H1 (cell line): ENCODE results near the gene KIAA1614. TPM values are rescaled to one million over a fixed set of nuclear protein-coding genes. Genes with fewer than 3 reads are reported as not detected.

Experiments used
- CTCF ChIA-PET: fragments of 300-600 bp; sonication (Branson Sonifier 250); formaldehyde crosslinking; loops from one replicate; lab custom pipeline; 2021; ENCODE audit not compliant: partially characterized antibody; lab: Charles Lee
- POLR2A ChIA-PET: fragments of 300-600 bp; sonication (Branson Sonifier 250); formaldehyde crosslinking; loops from one replicate; lab custom pipeline; 2021; ENCODE audit warnings: inconsistent platforms; ENCODE audit not compliant: partially characterized antibody; lab: Charles Lee
- DNase-seq, 2 experiments: peaks; one replicate each; pipeline versions ENCODE4 v3.0.0 to v3.0.0-alpha.2; 2010 to 2022; ENCODE audit warnings: low spot score in 2 of 2, low read depth in 1 of 2, mixed read lengths in 1 of 2
- FAIRE-seq: peaks from 2 replicates; lab custom pipeline; 2011; peaks lifted over from hg19 to GRCh38; lab: Jason Lieb, UNC
- H2AFZ ChIP-seq: 2 replicates; pipeline ENCODE4 v1.8.1; 2012; ENCODE audit warnings: low read length, inconsistent platforms
- H2AK5ac ChIP-seq: 2 replicates; pipeline ENCODE4 v1.6.1; 2013; ENCODE audit warnings: low read depth, low read length
- H2BK120ac ChIP-seq: replicated peaks from 2 replicates; pipeline ENCODE3; 2013; ENCODE audit warnings: low read depth, low read length, inconsistent platforms
- H2BK12ac ChIP-seq: 2 replicates; pipeline ENCODE4 v1.6.1; 2013; ENCODE audit warnings: low read depth, low read length
- H2BK15ac ChIP-seq: 2 replicates; pipeline ENCODE4 v1.6.1; 2013; ENCODE audit warnings: low read length
- H2BK20ac ChIP-seq: 2 replicates; pipeline ENCODE4 v1.6.1; 2013; ENCODE audit warnings: low read length
- H2BK5ac ChIP-seq: 2 replicates; pipeline ENCODE4 v1.6.1; 2013; ENCODE audit warnings: low read depth, low read length
- H3K14ac ChIP-seq: 2 replicates; pipeline ENCODE4 v1.6.1; 2013; ENCODE audit warnings: inconsistent platforms; ENCODE audit not compliant: insufficient read length
- H3K18ac ChIP-seq: 2 replicates; pipeline ENCODE4 v1.6.1; 2013; ENCODE audit warnings: low read length; ENCODE audit errors: extremely low read depth
- H3K23ac ChIP-seq: 2 replicates; pipeline ENCODE4 v1.6.1; 2013; ENCODE audit warnings: inconsistent platforms; ENCODE audit not compliant: insufficient read length
- H3K23me2 ChIP-seq: 2 replicates; pipeline ENCODE4 v1.6.1; 2013; ENCODE audit warnings: low read depth, low read length
- H3K27ac ChIP-seq: 2 replicates; pipeline ENCODE4 v1.6.1; 2011; ENCODE audit warnings: low read depth, low read length, inconsistent platforms
- H3K27me3 ChIP-seq, 4 experiments: replicated peaks in 1 of 4; 1 replicate in 1 of 4; 2 replicates in 3 of 4; pipeline versions ENCODE4 v1.6.1 to v1.8.1; 2011 to 2013; ENCODE audit warnings: low read length in 3 of 4, mild to moderate bottlenecking in 3 of 4, inconsistent platforms in 2 of 4, mixed read lengths in 2 of 4, moderate library complexity in 1 of 4; ENCODE audit not compliant: control insufficient read depth in 3 of 4, insufficient read depth in 3 of 4; ENCODE audit errors: extremely low read depth in 1 of 4
- H3K36me3 ChIP-seq, 4 experiments: 2 replicates each; pipeline versions ENCODE4 v1.6.1 to v1.8.1; 2011 to 2013; ENCODE audit warnings: mild to moderate bottlenecking in 4 of 4, low read length in 3 of 4, moderate library complexity in 2 of 4, control low read depth in 1 of 4, inconsistent platforms in 1 of 4; ENCODE audit not compliant: insufficient read depth in 4 of 4, control insufficient read depth in 2 of 4
- H3K4ac ChIP-seq: replicated peaks from 2 replicates; pipeline ENCODE3; 2013; ENCODE audit warnings: low read length, low read depth, mixed read lengths, inconsistent platforms; ENCODE audit not compliant: insufficient read length
- H3K4me1 ChIP-seq, 4 experiments: replicated peaks in 1 of 4; 1 replicate in 1 of 4; 2 replicates in 3 of 4; pipeline versions ENCODE4 v1.6.1 to v1.8.1; 2011 to 2013; ENCODE audit warnings: low read length in 3 of 4, inconsistent platforms in 2 of 4, mixed read lengths in 1 of 4; ENCODE audit not compliant: insufficient read depth in 4 of 4, control insufficient read depth in 3 of 4
- H3K4me2 ChIP-seq, 2 experiments: 2 replicates each; pipeline versions ENCODE4 v1.6.1 to v1.8.1; 2011 to 2013; ENCODE audit warnings: low read depth in 2 of 2, low read length in 2 of 2, control low read depth in 1 of 2, inconsistent platforms in 1 of 2, mild to moderate bottlenecking in 1 of 2; ENCODE audit not compliant: insufficient read depth in 1 of 2
- H3K4me3 ChIP-seq, 4 experiments: fragments of 200-600, 300-600 bp in 1 of 4; sonication (generic), shearing (Covaris generic), sonication (Bioruptor Twin) in 1 of 4; 2 replicates each; pipeline versions ENCODE4 v1.5.1 to v1.8.1; 2011 to 2016; ENCODE audit warnings: low read length in 4 of 4, low read depth in 3 of 4, control low read depth in 2 of 4, inconsistent platforms in 2 of 4, mild to moderate bottlenecking in 2 of 4, mixed read lengths in 1 of 4, moderate library complexity in 1 of 4; ENCODE audit not compliant: insufficient read depth in 2 of 4; ENCODE audit errors: extremely low read depth in 1 of 4
- H3K56ac ChIP-seq: replicated peaks from 2 replicates; pipeline ENCODE3; 2013; ENCODE audit warnings: low read depth, mild to moderate bottlenecking, mixed read lengths, low read length, inconsistent platforms; ENCODE audit not compliant: insufficient read length
- H3K79me1 ChIP-seq: 2 replicates; pipeline ENCODE4 v1.6.1; 2013; ENCODE audit warnings: low read depth, low read length, control low read depth
- H3K79me2 ChIP-seq, 2 experiments: 2 replicates each; pipeline versions ENCODE4 v1.6.1 to v1.8.1; 2012 to 2013; ENCODE audit warnings: low read length in 2 of 2, mild to moderate bottlenecking in 2 of 2, inconsistent platforms in 1 of 2; ENCODE audit not compliant: insufficient read depth in 2 of 2, control insufficient read depth in 1 of 2
- H3K9ac ChIP-seq, 4 experiments: replicated peaks in 1 of 4; 1 replicate in 1 of 4; 2 replicates in 3 of 4; pipeline versions ENCODE4 v1.6.1 to v1.8.1; 2011 to 2013; ENCODE audit warnings: low read depth in 3 of 4, low read length in 3 of 4, control low read depth in 2 of 4, mild to moderate bottlenecking in 2 of 4, moderate library complexity in 2 of 4, inconsistent platforms in 1 of 4; ENCODE audit errors: extremely low read depth in 1 of 4
- H3K9me3 ChIP-seq, 2 experiments: 2 replicates each; pipeline versions ENCODE4 v1.6.1 to v1.8.1; 2012 to 2013; ENCODE audit warnings: mild to moderate bottlenecking in 2 of 2, moderate library complexity in 2 of 2, control low read depth in 1 of 2, inconsistent platforms in 1 of 2, low read depth in 1 of 2, low read length in 1 of 2, mixed read lengths in 1 of 2; ENCODE audit not compliant: insufficient read depth in 2 of 2
- H4K20me1 ChIP-seq, 2 experiments: replicated peaks in 1 of 2; 2 replicates each; pipeline versions ENCODE3 to v1.8.1; 2011 to 2013; ENCODE audit warnings: inconsistent platforms in 2 of 2, low read length in 2 of 2, mild to moderate bottlenecking in 1 of 2; ENCODE audit not compliant: insufficient read depth in 2 of 2, control insufficient read depth in 1 of 2
- H4K5ac ChIP-seq: 2 replicates; pipeline ENCODE4 v1.6.1; 2013; ENCODE audit warnings: low read length, low read depth, mixed read lengths, inconsistent platforms; ENCODE audit not compliant: insufficient read length
- H4K8ac ChIP-seq: 2 replicates; pipeline ENCODE4 v1.8.0; 2013; ENCODE audit warnings: mild to moderate bottlenecking, moderate library complexity, low read length, inconsistent platforms; ENCODE audit not compliant: insufficient read depth; ENCODE audit errors: extremely low read depth
- H4K91ac ChIP-seq: replicated peaks from 2 replicates; pipeline ENCODE3; 2013; ENCODE audit warnings: low read length, mixed read lengths, inconsistent platforms; ENCODE audit not compliant: insufficient read length
- WGBS, 2 experiments: shearing (Covaris generic) in 1 of 2; methylation state at CpG; one replicate each; pipeline versions ENCODE4 v1.1.6 to v1.1.7; 2013 to 2015; ENCODE audit warnings: low lambda C conversion rate in 2 of 2, mixed read lengths in 2 of 2, inconsistent platforms in 1 of 2, low coverage in 1 of 2, missing lambda C conversion rate in 1 of 2; ENCODE audit not compliant: insufficient replicate concordance in 2 of 2, insufficient coverage in 1 of 2, insufficient read length in 1 of 2; ENCODE audit errors: extremely low coverage in 1 of 2, missing lambda C conversion rate in 1 of 2; 5-methylcytosine and 5-hydroxymethylcytosine counted together
- polyA plus RNA-seq, 7 experiments: library from polyadenylated mRNA; depleted of rRNA in 3 of 7; stranded (reverse) in 5 of 7; unstranded in 2 of 7; fragments of >200 nt in 5 of 7; fragments of 200-250 nt in 2 of 7; gene quantifications; 1 replicate in 5 of 7; 2 replicates in 1 of 7; 4 replicates in 1 of 7; pipeline versions ENCODE4 v1.2.1 to v1.2.3, GENCODE V29; 2011 to 2013; ENCODE audit warnings: missing spikeins in 2 of 7, mixed read lengths in 2 of 7
- total RNA-seq: library from RNA; stranded (reverse); fragmentation: NEBNext Ultra II Directional; extraction: Animal tissue kit (Norgen Biotek cat#: 25700); gene quantifications from 2 replicates; pipeline ENCODE4 v1.2.1, GENCODE V29; 2021
- TF ChIP-seq, protein P1 (sequence below): IDR thresholded peaks from 2 replicates; pipeline ENCODE4 v1.6.1; 2012; ENCODE audit warnings: inconsistent platforms

Gene KIAA1614
- total and polyA plus RNA-seq, 2 of the 8 experiments (the other 6 are each of a cell fraction or from before 2014, with no cell fraction given), result 1.3 to 3.1 TPM

DNA sequence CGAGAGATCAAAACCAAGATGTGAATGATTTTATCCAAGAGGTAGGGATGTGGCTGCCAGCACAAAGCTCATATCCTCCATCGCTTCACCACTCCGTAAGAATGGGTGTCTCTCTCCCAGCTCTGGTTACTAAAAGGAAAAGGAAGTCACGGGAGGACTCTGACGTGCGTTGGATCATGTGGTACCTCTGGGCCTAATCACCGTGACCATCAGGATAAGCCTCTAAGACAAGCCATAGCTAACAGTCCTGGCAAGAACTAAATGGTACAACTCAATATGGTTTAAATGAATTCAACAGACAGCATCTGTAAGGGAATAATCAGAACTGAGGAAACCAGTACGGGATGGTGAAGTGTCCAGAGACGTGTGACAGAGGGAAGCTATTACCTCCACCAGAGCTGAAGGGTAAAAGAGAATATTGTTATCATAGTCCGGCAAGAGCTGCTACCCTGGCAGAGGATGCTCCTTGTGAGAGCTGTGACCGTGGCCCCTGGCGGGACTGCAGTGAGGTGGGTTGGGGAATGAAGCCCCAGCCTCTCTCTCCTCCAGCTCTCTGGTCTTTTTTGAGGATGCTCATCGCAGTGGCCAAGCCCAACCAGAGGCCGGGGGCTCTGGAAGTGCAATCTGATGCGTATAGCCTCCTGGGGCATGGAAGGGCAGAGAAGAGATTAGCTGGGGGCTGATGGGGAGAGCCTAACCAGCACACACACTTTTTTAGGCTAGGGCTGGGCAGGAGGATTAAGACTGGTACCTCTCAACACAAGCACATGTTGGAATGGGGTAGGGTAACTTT, 54.2 kb downstream of the KIAA1614 start:
- no peak for FAIRE-seq

More for the DNA sequence above, 54.2 kb downstream of the KIAA1614 start:
- TF ChIP-seq, protein P1, sequence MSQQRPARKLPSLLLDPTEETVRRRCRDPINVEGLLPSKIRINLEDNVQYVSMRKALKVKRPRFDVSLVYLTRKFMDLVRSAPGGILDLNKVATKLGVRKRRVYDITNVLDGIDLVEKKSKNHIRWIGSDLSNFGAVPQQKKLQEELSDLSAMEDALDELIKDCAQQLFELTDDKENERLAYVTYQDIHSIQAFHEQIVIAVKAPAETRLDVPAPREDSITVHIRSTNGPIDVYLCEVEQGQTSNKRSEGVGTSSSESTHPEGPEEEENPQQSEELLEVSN, result no peak
- no peak overlapping the region for H3K9ac ChIP-seq
- H2AK5ac ChIP-seq, result no peak overlapping the region
- H2BK12ac ChIP-seq, result no peak overlapping the region
- CTCF ChIA-PET, result interaction anchor here (0.5 to 1.9 kb wide), 4 partner anchors 9 to 298 kb away, joined by 3 to 5 read pairs (median 4); no protein-coding TSS in a partner anchor
- H3K23me2 ChIP-seq, result no peaks in the 10 kb centered on the region
- no peak overlapping the region for H3K4me3 ChIP-seq
- H3K18ac ChIP-seq, result no peak overlapping the region
- peaks cover 0 to 15% (median 5%) of the 10 kb centered on the region in 4 experiments; a peak in 4 of 8 replicates for H3K36me3 ChIP-seq
- H2BK20ac ChIP-seq, result no peak overlapping the region
- peaks cover 5% of the 10 kb centered on the region; the same call in 1 of the 2 replicates for H3K79me1 ChIP-seq
- peaks cover 0 to 6% of the 10 kb centered on the region in 2 experiments for H4K20me1 ChIP-seq
- H3K4ac ChIP-seq, result no peak overlapping the region
- no peak overlapping the region for H4K5ac ChIP-seq
- no peak overlapping the region for H3K23ac ChIP-seq
- WGBS, 2 experiments, result 78% methylated on average over 15 of the region's 15 CpGs; no CpG with 5 or more reads in 1 of the 2 experiments
- H4K8ac ChIP-seq, result no peak overlapping the region
- no peak overlapping the region for H4K91ac ChIP-seq
- H3K4me1 ChIP-seq, result no peaks in the 10 kb centered on the region
- POLR2A ChIA-PET, result interaction anchor here (0.7 to 1.4 kb wide), 4 partner anchors 14 to 122 kb away, joined by 3 to 4 read pairs (median 3); no protein-coding TSS in a partner anchor
- H3K4me2 ChIP-seq, result no peak overlapping the region
- H2BK15ac ChIP-seq, result no peak overlapping the region
- H2BK5ac ChIP-seq, result no peak overlapping the region
- no peak overlapping the region for H3K27ac ChIP-seq
- DNase-seq, result no peak
- no peak overlapping the region for H3K14ac ChIP-seq
- no peak overlapping the region for H3K56ac ChIP-seq
- no peaks in the 10 kb centered on the region for H3K9me3 ChIP-seq
- no peak overlapping the region for H2AFZ ChIP-seq
- H2BK120ac ChIP-seq, result no peak overlapping the region
- no peaks in the 10 kb centered on the region for H3K27me3 ChIP-seq
- no peaks in the 10 kb centered on the region for H3K79me2 ChIP-seq
